HG02938 (cell line): ENCODE measurements around the gene IMMP2L.
"Not testable (repeated sequence)": the region's sequence is repeated elsewhere in the genome, so short reads cannot be mapped to it uniquely, and the experiment has no call there.

Source experiments
- ATAC-seq: cut with Tn5 transposase; IDR thresholded peaks from one replicate; pipeline ENCODE4 v1.9.1; 2021; ENCODE audit warnings: mild to moderate bottlenecking, moderate library complexity; ENCODE audit not compliant: unreplicated experiment

IMMP2L gene

DNA sequence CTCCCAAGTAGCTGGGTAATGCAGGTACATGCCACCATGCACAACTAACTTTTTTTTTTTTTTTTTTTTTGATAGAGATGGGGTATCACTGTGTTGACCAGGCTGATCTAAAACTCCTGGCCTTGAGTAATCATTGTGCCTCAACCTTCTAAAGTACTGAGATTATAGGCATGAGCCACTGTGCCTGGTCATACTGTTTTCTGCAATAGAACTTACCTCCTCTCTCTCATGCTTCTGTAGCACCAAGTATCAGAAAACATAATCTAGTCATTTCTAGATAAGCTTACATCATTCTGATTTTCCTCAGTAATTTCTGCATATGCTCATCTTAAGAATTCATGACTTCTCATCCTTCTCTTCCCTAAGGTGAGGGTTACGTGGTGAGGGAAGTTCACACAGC is 210.0 kb downstream of the IMMP2L start:
- ATAC-seq = no peak

DNA sequence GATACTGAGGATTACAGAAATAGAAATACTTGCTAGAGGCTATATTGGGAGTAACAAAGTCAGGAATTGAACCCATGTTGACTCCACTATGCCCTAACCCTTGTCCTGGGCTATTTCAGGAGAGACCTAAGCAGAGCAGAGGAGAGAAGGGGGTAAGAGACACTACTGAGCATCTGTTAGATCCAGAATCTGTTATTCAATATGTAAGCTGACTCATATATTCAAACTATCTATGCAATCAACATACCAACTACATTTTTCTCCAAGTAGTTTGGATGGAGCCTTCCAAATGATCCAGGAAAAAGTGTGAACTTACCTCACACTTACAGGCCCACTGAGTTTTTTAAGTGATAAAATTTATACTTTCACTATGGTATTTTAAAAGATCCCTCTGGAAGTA is 216.1 kb downstream of the IMMP2L start:
- no peak for ATAC-seq

DNA sequence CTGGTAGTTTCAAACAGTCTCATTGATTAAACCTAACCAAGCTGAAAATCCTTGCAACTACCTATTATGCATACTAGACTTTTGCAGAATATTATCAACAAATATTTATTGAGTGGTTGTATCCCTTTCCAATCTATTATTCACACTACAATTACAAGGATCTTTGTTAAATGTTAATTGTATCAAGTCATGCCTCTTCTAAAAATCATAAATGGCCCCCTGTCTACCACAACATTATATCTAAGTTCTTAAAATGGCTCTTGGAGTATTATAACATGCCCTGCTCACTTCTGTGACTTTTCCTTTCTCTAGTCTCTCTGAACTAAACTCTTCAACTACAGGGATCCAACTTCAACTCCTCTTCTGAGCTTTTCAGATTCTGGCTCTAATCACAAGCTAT is 219.3 kb downstream of the IMMP2L start:
- ATAC-seq = no peak

DNA sequence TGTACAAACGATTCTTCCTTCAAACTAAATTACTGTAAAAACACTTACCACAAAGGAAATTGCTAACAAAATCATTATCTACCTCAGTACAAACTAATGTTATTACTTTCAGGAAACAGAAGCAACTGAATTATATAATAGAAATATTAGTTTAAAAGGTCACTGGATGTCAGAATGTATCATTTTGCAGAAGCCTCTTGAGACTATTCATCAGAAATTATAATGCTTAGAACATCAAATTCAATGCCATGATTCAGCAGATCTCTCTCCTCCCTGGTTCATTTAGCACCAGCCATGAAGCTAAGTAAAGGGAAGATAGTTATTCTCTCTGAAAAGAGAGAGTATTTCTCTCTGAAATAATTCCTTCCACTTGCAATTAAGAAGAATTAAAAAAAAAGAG is 223.3 kb downstream of the IMMP2L start:
- ATAC-seq = no peak

DNA sequence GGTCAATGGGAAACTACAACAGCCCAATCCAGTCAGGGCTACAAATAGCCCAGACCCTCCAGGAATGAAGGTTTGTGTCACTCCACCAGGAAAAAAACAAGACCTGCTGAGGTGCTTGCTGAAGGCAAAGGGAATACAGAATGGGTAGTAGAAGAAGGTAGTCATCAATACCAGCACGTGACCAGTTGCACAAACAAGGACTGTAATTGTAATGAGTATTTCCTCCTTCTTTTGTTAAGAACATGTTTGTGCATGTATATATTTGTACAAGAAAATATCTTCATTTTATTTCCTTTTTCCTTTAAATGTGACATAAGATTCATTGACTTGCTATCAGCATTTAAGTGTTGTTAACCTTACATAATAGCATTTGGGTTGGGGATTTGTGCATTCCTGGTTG is 229.3 kb downstream of the IMMP2L start:
- no peak for ATAC-seq

DNA sequence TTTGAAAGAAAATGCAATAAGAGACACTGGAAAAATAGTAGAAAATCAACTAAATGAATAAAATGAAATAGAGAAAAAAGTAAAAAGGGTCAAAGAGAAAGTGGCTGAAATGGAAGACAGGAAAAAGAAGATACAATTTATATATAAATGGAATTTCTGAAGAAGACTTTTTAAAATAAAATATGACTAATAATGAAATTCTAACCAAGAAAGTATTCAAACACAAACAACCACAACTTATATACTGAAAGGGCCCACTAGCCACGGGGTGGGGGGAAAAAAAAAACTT is 232.1 kb downstream of the IMMP2L start:
- ATAC-seq = no peak

DNA sequence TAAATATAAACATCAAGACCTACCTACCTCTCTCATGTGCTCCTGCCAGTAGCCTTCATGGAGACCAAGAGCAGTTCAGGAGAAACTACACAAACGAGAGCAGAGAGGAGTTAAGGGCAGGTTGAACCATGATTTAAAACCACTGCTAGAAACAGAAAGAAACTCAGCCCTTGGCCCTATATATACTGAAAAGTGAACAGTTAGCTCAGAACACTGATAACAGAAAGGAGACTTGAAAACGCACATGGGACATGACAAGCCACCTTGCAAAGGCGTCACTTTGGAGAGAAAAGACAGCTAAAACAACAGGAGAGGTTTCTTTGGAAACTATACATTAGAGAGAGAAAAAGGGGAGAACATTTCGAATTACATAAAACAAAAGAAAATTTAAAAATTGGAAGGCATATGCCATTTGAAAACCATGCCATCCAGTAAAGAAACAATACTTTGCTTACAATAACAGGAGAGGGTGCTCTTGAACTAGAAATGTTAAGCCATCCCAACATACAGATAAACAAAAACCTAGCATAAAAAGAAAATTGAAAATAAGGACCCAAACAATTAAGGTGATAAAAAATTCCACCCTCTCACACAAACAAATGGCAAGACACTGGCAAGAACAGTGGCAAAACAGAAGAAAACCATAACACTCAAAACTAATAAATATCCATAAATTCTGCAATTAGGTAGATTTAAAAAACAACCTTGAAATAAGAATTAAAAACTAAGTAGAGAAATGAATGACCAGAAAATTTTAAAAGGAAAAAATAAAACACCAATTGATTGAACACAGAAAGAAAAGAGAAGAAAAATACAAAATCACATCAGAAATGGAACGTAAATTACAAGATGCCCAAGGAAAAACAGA is 232.7 kb downstream of the IMMP2L start:
- no peak for ATAC-seq

DNA sequence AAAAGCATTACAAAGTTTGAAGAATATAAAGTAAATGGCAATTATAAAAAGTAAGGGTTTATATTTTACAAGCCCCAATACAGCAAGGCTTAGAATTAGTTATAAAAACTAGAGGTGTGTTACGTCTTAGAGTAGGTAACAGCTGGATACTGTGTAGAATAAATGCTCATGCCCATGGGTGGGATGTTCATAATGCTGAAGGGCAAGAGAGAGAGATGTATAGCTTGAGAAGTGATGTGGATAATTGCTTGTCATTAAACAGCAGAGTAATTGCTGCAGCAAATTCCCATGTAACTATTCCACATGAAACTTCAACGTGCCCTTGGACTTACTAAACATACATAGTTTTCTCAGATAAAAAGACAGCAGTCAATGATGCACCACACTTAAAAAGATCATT is 233.8 kb downstream of the IMMP2L start:
- ATAC-seq = no peak

DNA sequence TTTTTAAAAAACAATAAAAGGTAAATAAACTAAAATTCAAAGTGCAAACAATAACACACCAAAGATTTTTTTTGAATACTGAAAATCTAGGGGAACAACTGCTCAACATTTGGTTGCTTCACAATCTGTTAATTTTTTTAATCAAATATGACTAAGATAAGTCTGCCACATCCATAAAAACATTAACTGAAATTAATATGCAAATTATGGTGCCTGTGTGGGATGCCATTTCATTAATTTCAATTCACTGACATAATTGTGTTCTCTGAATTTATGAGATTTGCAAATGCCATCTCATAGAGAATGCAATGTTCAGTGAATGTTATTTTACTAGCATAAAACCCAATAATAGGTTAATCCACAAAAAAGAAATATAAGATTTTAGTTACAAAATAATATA is 237.5 kb downstream of the IMMP2L start:
- ATAC-seq = no peak

DNA sequence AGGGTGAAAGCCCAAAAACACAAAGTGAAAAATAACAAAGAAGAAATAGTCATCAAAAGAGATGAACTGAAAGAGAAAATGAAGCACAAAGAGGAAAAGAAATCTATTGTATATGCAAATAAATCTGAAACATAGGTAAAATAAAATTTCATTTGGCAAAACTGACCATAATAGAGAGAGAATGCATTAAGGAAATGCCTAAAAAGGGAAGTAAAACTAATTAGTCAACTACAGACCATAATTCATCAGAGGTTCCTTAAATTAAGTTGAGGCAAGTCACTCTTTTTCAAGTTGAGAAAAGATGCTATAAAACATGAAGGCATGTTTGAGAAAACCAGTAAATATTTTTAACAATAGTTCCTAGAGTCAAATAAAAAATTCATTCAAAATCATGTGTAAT is 238.1 kb downstream of the IMMP2L start:
- peak; percentile 78 for ATAC-seq

DNA sequence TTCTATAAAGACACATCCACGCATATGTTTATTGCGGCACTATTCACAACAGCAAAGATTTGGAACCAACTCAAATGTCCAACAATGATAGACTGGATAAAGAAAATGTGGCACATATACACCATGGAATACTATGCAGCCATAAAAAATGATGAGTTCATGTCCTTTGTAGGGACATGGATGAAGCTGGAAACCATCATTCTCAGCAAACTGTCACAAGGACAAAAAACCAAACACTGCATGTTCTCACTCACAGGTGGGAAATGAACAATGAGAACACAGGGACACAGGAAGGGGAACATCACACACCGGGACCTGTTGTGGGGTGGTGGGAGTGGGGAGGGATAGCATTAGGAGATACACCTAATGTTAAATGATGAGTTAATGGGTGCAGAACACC is 238.6 kb downstream of the IMMP2L start:
- ATAC-seq = not testable (repeated sequence)

DNA sequence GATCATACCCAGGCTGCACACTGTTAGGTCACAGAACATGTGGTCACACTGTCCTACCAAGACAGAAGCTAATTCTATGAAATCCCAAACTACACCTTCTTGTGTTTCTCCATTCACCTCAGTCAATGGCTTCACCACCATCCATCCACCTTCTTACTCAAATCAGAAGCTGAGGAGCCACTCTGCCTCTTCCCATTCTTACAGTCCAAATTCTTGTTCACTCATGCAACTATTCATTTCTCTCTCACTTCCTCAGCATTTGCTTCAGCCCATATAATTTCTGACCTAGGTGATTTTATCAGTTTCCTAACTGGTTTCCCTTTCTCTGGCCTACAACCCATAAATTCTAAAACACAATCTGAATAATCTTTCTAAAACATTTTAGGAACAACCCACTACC is 242.2 kb downstream of the IMMP2L start:
- no peak for ATAC-seq

DNA sequence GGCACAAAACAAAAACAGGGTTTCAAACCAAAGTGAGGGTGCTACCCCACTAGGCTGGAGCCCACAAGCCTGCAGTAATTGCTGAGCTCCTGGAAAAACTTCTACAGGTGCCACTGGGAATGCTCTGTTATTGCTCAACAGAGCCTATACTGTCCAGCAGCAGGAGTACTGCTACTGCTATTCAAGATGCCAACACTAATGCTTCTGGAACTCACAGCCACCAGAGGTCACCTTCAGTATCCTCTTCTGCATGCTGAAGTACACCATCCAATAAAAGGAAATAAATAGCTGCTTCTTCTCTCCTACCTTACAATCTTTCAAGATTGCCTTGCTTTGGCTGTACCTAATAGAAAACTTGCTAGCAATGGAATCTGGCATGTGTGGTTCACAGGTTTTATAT is 249.3 kb downstream of the IMMP2L start:
- ATAC-seq = no peak

DNA sequence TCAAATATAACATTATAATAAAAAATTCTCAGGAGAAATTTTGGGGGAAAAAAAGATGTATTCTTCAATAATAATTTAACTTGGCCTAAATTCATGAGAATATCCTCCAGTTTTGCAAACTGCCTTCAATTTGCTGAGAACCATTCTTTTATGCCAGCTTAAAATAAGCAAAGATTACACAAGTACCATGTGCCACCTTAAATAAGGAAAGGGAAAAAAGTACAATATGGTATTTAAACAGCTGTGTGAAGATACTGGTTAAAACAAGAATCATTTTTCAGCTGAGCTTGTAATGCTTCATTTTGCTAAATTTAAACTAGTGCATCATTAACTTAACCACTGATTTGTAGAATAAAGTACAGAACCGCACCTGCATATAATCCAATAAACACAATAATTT is 253.6 kb downstream of the IMMP2L start:
- ATAC-seq = no peak

DNA sequence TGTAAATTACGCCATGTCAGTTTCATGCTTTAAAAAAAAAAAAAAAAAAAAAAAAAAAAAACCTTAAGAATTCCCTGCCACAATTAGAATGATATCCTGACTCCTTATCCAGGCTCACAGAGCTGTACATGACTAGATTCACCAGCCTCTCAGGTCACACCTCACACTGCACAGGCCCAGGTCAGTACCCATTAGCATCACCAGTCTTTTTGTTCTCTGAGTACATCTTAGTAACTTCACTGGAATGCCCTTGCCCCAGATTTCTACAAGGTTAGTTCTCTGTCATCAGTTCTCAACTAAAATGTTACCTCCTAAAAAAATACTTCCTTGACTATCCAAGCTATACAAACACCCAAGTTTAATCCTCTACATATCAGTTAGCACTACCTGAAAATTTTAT is 260.4 kb downstream of the IMMP2L start:
- no peak for ATAC-seq

DNA sequence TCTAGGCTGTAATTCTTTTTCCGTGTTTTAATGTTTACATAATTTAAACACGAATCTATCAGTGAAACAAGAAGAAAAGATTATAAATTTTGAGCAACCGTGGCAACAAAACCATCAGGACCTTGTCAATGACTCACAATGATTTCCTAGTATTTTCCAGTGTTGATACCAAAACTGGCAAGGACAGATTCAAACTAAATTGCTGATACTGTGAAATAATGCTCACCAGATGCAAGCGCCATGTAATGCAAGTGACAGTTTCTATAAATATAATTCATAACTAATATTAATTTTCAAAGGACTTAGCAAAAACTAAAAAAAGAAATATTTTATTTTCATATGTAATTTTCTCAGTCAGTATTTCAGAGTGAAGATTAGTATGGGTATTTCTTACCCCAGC is 267.8 kb downstream of the IMMP2L start:
- no peak for ATAC-seq

DNA sequence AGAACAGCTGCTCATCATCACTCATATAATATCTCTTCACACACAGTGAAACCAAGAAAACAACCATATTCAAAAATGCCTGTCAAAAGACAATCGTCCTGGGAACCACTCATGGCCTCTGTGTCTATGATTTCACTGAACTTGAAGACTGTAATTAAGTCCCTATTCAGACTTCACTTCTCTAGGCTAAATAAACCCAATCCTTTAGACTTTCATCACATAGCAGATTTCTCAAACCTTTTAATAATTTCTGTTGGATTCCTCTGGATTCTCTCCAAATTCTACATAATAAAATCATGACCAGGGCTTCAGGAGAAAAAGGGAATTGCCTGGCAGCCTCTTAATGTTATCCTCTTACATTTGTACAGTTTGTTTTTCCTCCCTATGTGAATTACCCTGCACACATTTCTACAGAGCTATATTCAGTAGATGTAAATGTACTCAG is 270.2 kb downstream of the IMMP2L start:
- no peak for ATAC-seq

DNA sequence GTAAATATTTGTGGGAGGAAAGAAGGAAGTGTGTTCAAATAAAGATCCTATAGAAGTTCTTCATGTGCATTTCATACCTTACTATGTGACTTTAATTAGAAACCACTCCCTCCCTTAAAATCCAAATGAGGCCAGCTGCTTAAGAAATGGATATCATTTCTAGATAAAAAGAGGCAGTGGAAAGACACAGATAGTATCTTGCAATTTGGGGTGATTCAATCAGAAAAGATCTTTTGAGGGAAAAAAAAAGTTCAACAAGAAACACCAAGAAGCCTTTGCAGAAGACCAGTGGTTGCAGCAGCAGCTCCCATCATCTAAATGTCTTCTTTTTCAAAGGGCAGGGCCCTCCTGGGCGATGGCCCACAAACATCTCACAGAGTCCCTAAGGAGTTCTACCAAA is 271.3 kb downstream of the IMMP2L start:
- no peak for ATAC-seq

DNA sequence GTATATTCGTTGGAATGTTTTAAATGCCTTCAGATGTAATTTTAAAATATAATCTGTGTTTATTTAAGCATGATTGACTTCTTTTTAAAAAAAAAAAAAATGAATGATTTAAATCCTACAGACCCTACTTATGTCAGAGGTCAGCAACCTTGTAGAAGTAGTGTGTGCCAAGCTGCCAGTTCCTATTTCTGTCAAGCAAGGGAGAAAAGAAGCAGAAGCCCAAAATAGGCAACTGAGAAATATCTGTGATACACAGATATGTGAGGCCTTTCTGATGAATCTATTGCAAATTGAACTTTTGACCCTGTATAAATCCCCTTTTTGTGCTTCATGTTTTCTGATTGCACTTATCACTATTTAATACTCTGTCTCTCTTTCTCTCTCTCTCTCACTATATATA is 271.9 kb downstream of the IMMP2L start:
- ATAC-seq = no peak

DNA sequence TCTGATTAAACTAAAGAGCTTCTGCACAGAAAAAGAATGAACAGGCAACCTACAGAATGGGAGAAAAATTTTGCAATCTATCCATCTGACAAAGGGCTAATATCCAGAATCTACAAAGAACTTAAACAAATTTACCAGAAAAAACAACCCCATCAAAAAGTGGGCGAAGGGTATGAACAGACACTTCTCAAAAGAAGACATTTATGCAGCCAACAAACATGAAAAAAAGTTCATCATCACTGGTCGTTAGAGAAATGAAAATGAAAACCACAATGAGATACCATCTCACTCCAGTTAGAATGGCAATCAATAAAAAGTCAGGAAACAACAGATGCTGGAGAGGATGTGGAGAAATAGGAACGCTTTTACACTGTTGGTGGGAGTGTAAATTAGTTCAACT is 273.9 kb downstream of the IMMP2L start:
- ATAC-seq = not testable (repeated sequence)

DNA sequence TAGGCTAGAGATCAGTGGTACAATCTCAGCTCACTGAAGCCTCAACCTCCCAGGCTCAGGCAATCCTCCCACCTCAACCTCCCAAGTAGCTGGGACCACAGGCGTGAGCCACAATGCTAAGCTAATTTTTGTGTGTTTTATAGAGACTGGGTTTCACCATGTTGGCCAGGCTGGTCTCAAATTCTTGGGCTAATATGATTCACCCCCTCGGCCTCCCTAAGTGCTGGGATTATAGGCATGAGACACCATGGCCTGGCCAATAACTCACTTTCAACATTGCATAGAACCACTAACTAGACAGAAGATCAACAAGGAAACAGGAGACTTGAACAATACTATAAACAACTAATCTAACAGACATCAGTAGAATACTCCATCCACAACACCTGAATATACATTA is 279.7 kb downstream of the IMMP2L start:
- no peak for ATAC-seq

DNA sequence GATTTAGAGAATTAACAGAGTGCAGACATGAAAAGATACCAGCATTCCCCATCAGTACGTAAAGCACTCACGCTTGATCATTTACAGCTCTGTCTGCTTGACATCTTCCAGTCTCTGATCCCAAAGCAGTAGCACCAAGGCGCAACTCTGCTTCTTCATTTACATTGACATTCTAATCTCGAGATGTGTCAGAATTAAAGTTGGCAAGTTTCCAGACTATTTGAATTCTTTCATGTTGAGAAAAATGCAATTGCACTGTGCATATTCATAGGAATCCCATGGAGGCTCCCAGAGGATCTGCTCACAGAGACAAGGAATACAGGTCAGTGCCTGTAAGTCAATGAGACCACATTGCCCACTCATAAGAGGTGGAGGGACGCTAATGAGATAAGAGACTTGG is 287.4 kb downstream of the IMMP2L start:
- no peak for ATAC-seq

DNA sequence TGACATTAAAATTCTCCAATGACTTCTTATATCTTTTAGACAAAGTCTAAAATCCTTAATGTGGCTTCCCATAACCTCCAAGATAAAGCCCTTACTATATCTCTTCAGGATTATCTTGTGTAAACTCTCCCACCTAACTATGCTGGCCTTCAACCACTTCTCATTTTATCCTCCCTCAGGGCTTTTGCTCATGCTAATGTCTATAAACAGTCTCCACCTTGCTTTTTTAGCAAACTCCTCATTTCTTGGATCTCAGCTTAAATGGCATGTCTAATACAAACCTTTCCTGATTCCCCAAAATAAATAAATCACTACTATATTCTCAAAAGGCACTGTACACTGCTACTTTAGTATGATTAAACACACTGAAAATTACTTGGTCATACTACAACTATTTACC is 290.2 kb downstream of the IMMP2L start:
- ATAC-seq = no peak
